ENCODE measurements around the gene DAW1.

DNA sequence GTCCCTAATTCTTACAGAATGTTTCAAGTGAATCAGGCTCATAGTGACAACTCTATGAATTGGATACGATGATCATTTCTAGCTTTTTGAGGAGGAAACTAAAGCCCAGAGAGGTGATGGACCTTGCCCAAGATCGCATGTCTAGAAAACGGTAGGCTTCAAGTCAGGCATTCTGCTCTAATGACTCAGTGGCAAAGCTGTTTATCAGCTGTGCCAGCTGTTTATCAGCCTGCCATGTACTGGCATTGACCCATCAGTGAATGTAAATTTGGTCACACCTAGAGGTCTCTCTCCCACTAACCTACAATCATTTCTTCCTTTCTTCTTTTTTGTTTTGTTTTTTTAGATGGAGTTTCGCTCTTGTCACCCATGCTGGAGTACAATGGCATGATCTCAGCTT is 6.1 kb upstream of the DAW1 start:
- TF ChIP-seq EZH2phosphoT487 (IDR thresholded peaks at IDR 0.05; ENCODE audit: insufficient read depth, low read depth): no peak
- no peak for TF ChIP-seq EZH2 (IDR thresholded peaks at IDR 0.05; ENCODE audit: insufficient read depth, poor library complexity, severe bottlenecking)

Measured in GM23248 (cell line).